HCT116 (cell line): ENCODE results near the gene CTSE. TPM values are rescaled to one million over a fixed set of nuclear protein-coding genes. Genes with fewer than 3 reads are reported as not detected.

Experiments
- ATAC-seq: fragments of 200-7000 bp; cut with Tn5 transposase; 2 replicates; pipeline ENCODE4 v1.9.1; 2020; ENCODE audit warnings: mild to moderate bottlenecking, moderate library complexity
- BruUV-seq: library from RNA; stranded (reverse); fragments of 400-500 nt; replicated peaks from 2 replicates; lab custom pipeline; 2021; lab: Mats Ljungman, UMichigan
- CTCF ChIA-PET: fragments of 300-600 bp; sonication (Branson Sonifier 250); formaldehyde crosslinking; loops from one replicate; lab custom pipeline; 2021; ENCODE audit warnings: antibody characterized with exemption; lab: Charles Lee
- POLR2A ChIA-PET: fragments of 300-600, 350-600 bp; sonication (Branson Sonifier 250); formaldehyde crosslinking; loops from one replicate; lab custom pipeline; 2021; ENCODE audit warnings: antibody characterized with exemption; lab: Charles Lee
- RAD21 ChIA-PET, 2 experiments: fragments of 300-600 bp; sonication (Branson Sonifier 250); formaldehyde crosslinking; loops; one replicate each; lab custom pipeline; 2023; ENCODE audit warnings: low total read pairs in 2 of 2; ENCODE audit not compliant: uncharacterized antibody in 2 of 2, unreplicated experiment in 2 of 2, low non-redundant PET in 1 of 2; lab: Charles Lee
- DNase-seq: peaks from one replicate; pipeline ENCODE4 v3.0.0-alpha.2; 2010; ENCODE audit warnings: low read depth, low spot score
- H2AFZ ChIP-seq: fragments of 200-600 bp; shearing (Covaris generic), sonication (generic); 2 replicates; pipeline ENCODE4 v1.6.1; 2017; ENCODE audit warnings: low read depth, mixed run types, mixed read lengths, antibody characterized with exemption, low read length; ENCODE audit not compliant: poor library complexity, severe bottlenecking
- H3K27ac ChIP-seq: 2 replicates; pipeline ENCODE4 v1.5.1; 2012; ENCODE audit warnings: low read depth, low read length
- H3K27me3 ChIP-seq: fragments of 200-600 bp; sonication (generic); 2 replicates; pipeline ENCODE4 v1.6.1; 2016; ENCODE audit warnings: mixed run types, low read length, mixed read lengths; ENCODE audit not compliant: insufficient read depth
- H3K36me3 ChIP-seq, 2 experiments: fragments of 200-500 bp in 1 of 2; fragments of 200-600 bp in 1 of 2; sonication (Bioruptor generic) in 1 of 2; sonication (generic) in 1 of 2; 2 replicates each; pipeline versions ENCODE4 v1.5.1 to v1.6.1; 2014 to 2016; ENCODE audit warnings: low read length in 2 of 2, inconsistent platforms in 1 of 2, mixed read lengths in 1 of 2, mixed run types in 1 of 2; ENCODE audit not compliant: insufficient read depth in 2 of 2, control insufficient read depth in 1 of 2
- H3K4me1 ChIP-seq, 2 experiments: fragments of 200-600 bp in 1 of 2; sonication (generic) in 1 of 2; 2 replicates each; pipeline versions ENCODE4 v1.5.1 to v1.6.1; 2012 to 2017; ENCODE audit warnings: low read length in 2 of 2, inconsistent platforms in 1 of 2, mild to moderate bottlenecking in 1 of 2, mixed read lengths in 1 of 2, mixed run types in 1 of 2, moderate library complexity in 1 of 2; ENCODE audit not compliant: insufficient read depth in 2 of 2, control insufficient read depth in 1 of 2
- H3K4me2 ChIP-seq: fragments of 200-600 bp; sonication (generic); 2 replicates; pipeline ENCODE4 v1.6.1; 2017; ENCODE audit warnings: mixed run types, low read length, mixed read lengths
- H3K4me3 ChIP-seq, 2 experiments: fragments of 200-600 bp in 1 of 2; sonication (generic) in 1 of 2; replicated peaks in 1 of 2; 2 replicates each; pipeline ENCODE4 v1.5.1; 2011 to 2016; ENCODE audit warnings: low read length in 2 of 2, control low read depth in 1 of 2, low read depth in 1 of 2, mild to moderate bottlenecking in 1 of 2, mixed read lengths in 1 of 2, mixed run types in 1 of 2
- H3K79me2 ChIP-seq: fragments of 200-600 bp; sonication (generic); 2 replicates; pipeline ENCODE4 v1.6.1; 2017; ENCODE audit warnings: mild to moderate bottlenecking, mixed run types, low read length, moderate library complexity, mixed read lengths; ENCODE audit not compliant: insufficient read depth
- H3K9ac ChIP-seq: fragments of 200-600 bp; sonication (generic); 2 replicates; pipeline ENCODE4 v1.6.1; 2016; ENCODE audit warnings: low read length, mixed read lengths
- H3K9me2 ChIP-seq: fragments of 200-600 bp; sonication (generic), shearing (Covaris generic); 2 replicates; pipeline ENCODE4 v1.6.1; 2017; ENCODE audit warnings: mixed run types, mild to moderate bottlenecking, moderate library complexity; ENCODE audit not compliant: insufficient read depth
- H3K9me3 ChIP-seq, 2 experiments: fragments of 200-500 bp in 1 of 2; fragments of 200-600 bp in 1 of 2; sonication (Bioruptor generic) in 1 of 2; sonication (generic) in 1 of 2; 2 replicates each; pipeline ENCODE4 v1.6.1; 2014 to 2017; ENCODE audit warnings: low read length in 2 of 2, mixed read lengths in 2 of 2, inconsistent platforms in 1 of 2, low read depth in 1 of 2, mild to moderate bottlenecking in 1 of 2, mixed run types in 1 of 2, moderate library complexity in 1 of 2; ENCODE audit not compliant: control insufficient read depth in 1 of 2, insufficient read depth in 1 of 2
- H4K20me1 ChIP-seq: fragments of 200-600 bp; sonication (generic), shearing (Covaris generic); 2 replicates; pipeline ENCODE4 v1.6.1; 2017; ENCODE audit warnings: mixed run types, mild to moderate bottlenecking, moderate library complexity; ENCODE audit not compliant: insufficient read depth
- CBX3 ChIP-seq: IDR thresholded peaks from 2 replicates; pipeline ENCODE4 v1.6.1; 2012; ENCODE audit warnings: low read depth
- CEBPB ChIP-seq: IDR thresholded peaks from 2 replicates; pipeline ENCODE4 v1.6.1; 2012; ENCODE audit warnings: low read depth
- ELF1 ChIP-seq: IDR thresholded peaks from 2 replicates; pipeline ENCODE4 v1.6.1; 2012; ENCODE audit warnings: low read depth, borderline replicate concordance
- EZH2phosphoT487 ChIP-seq: fragments of 200-600 bp; IDR thresholded peaks from 2 replicates; pipeline ENCODE4 v1.6.1; 2018; ENCODE audit warnings: antibody characterized with exemption, borderline replicate concordance
- POLR2A ChIP-seq: IDR thresholded peaks from 2 replicates; pipeline ENCODE4 v1.7.0; 2011; ENCODE audit warnings: borderline replicate concordance; ENCODE audit not compliant: insufficient read depth, insufficient read length; ENCODE audit errors: extremely low read depth
- POLR2AphosphoS5 ChIP-seq: IDR thresholded peaks from 2 replicates; pipeline ENCODE4 v1.6.1; 2011; ENCODE audit warnings: mild to moderate bottlenecking, low read depth, low read length, moderate library complexity
- RAD21 ChIP-seq: IDR thresholded peaks from 2 replicates; pipeline ENCODE4 v1.6.1; 2012; ENCODE audit warnings: low read depth, mild to moderate bottlenecking
- SIN3A ChIP-seq: IDR thresholded peaks from 2 replicates; pipeline ENCODE4 v1.6.1; 2012; ENCODE audit warnings: low read depth
- SP1 ChIP-seq: IDR thresholded peaks from 2 replicates; pipeline ENCODE4 v1.6.1; 2012; ENCODE audit warnings: low read depth
- SRF ChIP-seq: IDR thresholded peaks from 2 replicates; pipeline ENCODE4 v1.6.1; 2012; ENCODE audit warnings: low read depth
- YY1 ChIP-seq: IDR thresholded peaks from 2 replicates; pipeline ENCODE4 v1.6.1; 2011; ENCODE audit warnings: low read length, low read depth, moderate library complexity, mild to moderate bottlenecking; ENCODE audit not compliant: insufficient replicate concordance; ENCODE audit errors: extremely low read depth
- ZFX ChIP-seq: fragments of 450-650 bp; IDR thresholded peaks from 2 replicates; pipeline ENCODE4 v1.6.1; 2017
- intact Hi-C: fragments of 100-400 bp; cut with micrococcal nuclease; formaldehyde crosslinking; loops from 2 replicates; pipeline ENCODE4 v1.10.0; 2022
- total RNA-seq: library from RNA; stranded (reverse); gene quantifications from one replicate; pipeline ENCODE4 v1.2.1, GENCODE V29; 2021; ENCODE audit not compliant: unreplicated experiment
- TF ChIP-seq, protein P1 (sequence below): IDR thresholded peaks from 2 replicates; pipeline ENCODE4 v1.6.1; 2011; ENCODE audit warnings: mild to moderate bottlenecking, low read length, moderate library complexity; ENCODE audit not compliant: insufficient replicate concordance; ENCODE audit errors: extremely low read depth
- TF ChIP-seq, protein P2 (sequence below): IDR thresholded peaks from 2 replicates; pipeline ENCODE4 v1.6.1; 2012
- TF ChIP-seq, protein P3 (sequence below): IDR thresholded peaks from 2 replicates; pipeline ENCODE4 v1.6.1; 2012; ENCODE audit warnings: low read depth

CTSE gene
- total RNA-seq, 1 experiment from 2014 or later = 0.12 TPM

DNA sequence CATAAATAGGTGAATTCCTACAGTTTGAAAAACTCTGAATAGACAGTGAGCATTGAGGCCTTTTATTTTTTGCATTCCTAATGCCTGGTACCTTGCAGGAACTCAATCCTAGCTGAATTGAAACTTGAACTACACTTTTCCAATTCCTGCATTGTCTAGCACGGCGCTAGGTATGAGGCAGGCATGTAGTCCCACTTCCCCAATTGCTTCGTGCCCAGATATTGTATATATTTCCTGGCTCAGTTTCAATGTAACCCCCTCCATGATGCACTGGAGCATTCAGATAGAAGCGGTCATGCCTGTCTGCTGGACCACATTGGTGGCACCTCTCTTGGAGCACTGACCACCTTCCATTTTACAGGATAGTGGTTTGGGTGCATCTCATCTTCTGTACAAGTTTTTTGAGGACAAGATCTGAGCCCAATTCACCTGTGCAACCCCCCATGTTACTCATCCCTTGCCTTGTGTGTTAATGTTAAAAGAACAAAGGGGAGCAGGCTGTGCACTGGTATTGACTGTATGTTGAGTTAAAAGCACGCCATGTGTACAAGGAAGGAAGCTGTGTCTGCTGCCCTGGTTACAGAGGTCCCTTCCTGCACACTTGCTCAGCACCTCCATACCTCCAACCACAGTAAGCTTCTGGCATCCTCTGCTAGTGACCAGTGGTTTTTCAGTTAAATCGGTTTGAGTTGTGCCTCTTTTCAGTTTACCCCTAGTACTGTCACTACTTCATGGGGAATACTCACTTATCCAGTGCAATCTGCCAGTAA, 10.5 kb downstream of the CTSE start:
- H3K79me2 ChIP-seq = no peaks in the 10 kb centered on the region
- H3K27ac ChIP-seq = no peak overlapping the region
- no peaks in the 10 kb centered on the region for H3K36me3 ChIP-seq
- no peak overlapping the region for H2AFZ ChIP-seq
- CTCF ChIA-PET = no interaction called here
- peaks cover 0 to 2% of the 10 kb centered on the region in 2 experiments; a peak in 1 of 4 replicates for H3K4me1 ChIP-seq
- no peaks in the 10 kb centered on the region for H4K20me1 ChIP-seq
- no peaks in the 10 kb centered on the region for H3K9me3 ChIP-seq
- RAD21 ChIA-PET = no interaction called here
- POLR2A ChIA-PET = no interaction called here
- TF ChIP-seq, protein P1, sequence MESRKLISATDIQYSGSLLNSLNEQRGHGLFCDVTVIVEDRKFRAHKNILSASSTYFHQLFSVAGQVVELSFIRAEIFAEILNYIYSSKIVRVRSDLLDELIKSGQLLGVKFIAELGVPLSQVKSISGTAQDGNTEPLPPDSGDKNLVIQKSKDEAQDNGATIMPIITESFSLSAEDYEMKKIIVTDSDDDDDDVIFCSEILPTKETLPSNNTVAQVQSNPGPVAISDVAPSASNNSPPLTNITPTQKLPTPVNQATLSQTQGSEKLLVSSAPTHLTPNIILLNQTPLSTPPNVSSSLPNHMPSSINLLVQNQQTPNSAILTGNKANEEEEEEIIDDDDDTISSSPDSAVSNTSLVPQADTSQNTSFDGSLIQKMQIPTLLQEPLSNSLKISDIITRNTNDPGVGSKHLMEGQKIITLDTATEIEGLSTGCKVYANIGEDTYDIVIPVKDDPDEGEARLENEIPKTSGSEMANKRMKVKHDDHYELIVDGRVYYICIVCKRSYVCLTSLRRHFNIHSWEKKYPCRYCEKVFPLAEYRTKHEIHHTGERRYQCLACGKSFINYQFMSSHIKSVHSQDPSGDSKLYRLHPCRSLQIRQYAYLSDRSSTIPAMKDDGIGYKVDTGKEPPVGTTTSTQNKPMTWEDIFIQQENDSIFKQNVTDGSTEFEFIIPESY = no peak
- TF ChIP-seq ZFX (no peak), ELF1 (no peak), CEBPB (no peak), YY1 (no peak), EZH2phosphoT487 (no peak), RAD21 (no peak), POLR2AphosphoS5 (no peak), SIN3A (no peak), POLR2A (no peak), CBX3 (no peak), SP1 (no peak), SRF (no peak)
- TF ChIP-seq, protein P2, sequence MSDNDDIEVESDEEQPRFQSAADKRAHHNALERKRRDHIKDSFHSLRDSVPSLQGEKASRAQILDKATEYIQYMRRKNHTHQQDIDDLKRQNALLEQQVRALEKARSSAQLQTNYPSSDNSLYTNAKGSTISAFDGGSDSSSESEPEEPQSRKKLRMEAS = no peak
- TF ChIP-seq, protein P3, sequence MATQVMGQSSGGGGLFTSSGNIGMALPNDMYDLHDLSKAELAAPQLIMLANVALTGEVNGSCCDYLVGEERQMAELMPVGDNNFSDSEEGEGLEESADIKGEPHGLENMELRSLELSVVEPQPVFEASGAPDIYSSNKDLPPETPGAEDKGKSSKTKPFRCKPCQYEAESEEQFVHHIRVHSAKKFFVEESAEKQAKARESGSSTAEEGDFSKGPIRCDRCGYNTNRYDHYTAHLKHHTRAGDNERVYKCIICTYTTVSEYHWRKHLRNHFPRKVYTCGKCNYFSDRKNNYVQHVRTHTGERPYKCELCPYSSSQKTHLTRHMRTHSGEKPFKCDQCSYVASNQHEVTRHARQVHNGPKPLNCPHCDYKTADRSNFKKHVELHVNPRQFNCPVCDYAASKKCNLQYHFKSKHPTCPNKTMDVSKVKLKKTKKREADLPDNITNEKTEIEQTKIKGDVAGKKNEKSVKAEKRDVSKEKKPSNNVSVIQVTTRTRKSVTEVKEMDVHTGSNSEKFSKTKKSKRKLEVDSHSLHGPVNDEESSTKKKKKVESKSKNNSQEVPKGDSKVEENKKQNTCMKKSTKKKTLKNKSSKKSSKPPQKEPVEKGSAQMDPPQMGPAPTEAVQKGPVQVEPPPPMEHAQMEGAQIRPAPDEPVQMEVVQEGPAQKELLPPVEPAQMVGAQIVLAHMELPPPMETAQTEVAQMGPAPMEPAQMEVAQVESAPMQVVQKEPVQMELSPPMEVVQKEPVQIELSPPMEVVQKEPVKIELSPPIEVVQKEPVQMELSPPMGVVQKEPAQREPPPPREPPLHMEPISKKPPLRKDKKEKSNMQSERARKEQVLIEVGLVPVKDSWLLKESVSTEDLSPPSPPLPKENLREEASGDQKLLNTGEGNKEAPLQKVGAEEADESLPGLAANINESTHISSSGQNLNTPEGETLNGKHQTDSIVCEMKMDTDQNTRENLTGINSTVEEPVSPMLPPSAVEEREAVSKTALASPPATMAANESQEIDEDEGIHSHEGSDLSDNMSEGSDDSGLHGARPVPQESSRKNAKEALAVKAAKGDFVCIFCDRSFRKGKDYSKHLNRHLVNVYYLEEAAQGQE = no peak
- no peak overlapping the region for H3K9ac ChIP-seq
- no peak overlapping the region for H3K4me3 ChIP-seq
- no peak for DNase-seq
- H3K27me3 ChIP-seq = no peaks in the 10 kb centered on the region
- no TSS peak for BruUV-seq
- no peaks in the 10 kb centered on the region for H3K9me2 ChIP-seq
- ATAC-seq = no peak
- intact Hi-C loops = no loop called here
- no peak overlapping the region for H3K4me2 ChIP-seq
